ENCODE data around the gene KRTAP1-4. TPM values are rescaled to one million over a fixed set of nuclear protein-coding genes. Genes with fewer than 3 reads are reported as not detected.
"Not testable (repeated sequence)": the region's sequence is repeated elsewhere in the genome, so short reads cannot be mapped to it uniquely, and the experiment has no call there.

Gene KRTAP1-4
- total RNA-seq, 2 donors from 2014 or later, result not detected

- H3K4me3 ChIP-seq, result no peak overlapping the region
- TF ChIP-seq POLR2A (IDR thresholded peaks at IDR 0.05) (no peak), POLR2AphosphoS5 (IDR thresholded peaks at IDR 0.05) (no peak)
- TF ChIP-seq, protein P1, sequence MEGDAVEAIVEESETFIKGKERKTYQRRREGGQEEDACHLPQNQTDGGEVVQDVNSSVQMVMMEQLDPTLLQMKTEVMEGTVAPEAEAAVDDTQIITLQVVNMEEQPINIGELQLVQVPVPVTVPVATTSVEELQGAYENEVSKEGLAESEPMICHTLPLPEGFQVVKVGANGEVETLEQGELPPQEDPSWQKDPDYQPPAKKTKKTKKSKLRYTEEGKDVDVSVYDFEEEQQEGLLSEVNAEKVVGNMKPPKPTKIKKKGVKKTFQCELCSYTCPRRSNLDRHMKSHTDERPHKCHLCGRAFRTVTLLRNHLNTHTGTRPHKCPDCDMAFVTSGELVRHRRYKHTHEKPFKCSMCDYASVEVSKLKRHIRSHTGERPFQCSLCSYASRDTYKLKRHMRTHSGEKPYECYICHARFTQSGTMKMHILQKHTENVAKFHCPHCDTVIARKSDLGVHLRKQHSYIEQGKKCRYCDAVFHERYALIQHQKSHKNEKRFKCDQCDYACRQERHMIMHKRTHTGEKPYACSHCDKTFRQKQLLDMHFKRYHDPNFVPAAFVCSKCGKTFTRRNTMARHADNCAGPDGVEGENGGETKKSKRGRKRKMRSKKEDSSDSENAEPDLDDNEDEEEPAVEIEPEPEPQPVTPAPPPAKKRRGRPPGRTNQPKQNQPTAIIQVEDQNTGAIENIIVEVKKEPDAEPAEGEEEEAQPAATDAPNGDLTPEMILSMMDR (IDR thresholded peaks at IDR 0.05), result no peak
- no peaks in the 10 kb centered on the region for H3K4me1 ChIP-seq (replicated peaks)
- no peak for DNase-seq (ENCODE audit: low spot score)
- no peaks in the 10 kb centered on the region for H3K9me3 ChIP-seq
- no peaks in the 10 kb centered on the region for H3K27me3 ChIP-seq (replicated peaks; ENCODE audit: insufficient read depth)
- no peaks in the 10 kb centered on the region for H3K36me3 ChIP-seq
- intact Hi-C loops (cut with DNase I), result no loop called here
- 81% methylated on average over 4 of the region's 4 CpGs for WGBS
- H3K27ac ChIP-seq, result no peak overlapping the region
Observed at GRCh38 chr17:41054025-41054424, 24.0 kb upstream of the KRTAP1-4 start.

DNA sequence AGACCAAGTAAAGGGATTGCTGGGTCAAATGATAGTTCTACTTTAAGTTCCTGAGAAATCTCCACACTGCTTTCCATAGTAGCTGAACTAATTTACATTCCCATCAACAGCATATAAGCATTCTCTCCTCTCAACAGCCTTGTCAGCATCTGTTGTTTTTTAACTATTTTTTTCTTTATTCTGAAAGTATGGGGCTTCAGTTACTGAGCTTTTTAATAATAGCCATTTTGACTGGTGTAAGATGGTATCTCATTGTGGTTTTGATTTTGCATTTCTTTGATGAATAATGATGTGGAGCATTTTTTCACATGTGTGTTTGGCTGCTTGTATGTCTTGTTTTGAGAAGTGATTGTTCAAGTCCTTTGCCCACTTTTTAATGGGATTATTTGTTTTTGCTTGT is 22.6 kb upstream of the KRTAP1-4 start:
- Histone ChIP-seq H3K4me3 (no peak overlapping the region), H3K36me3 (no peaks in the 10 kb centered on the region)

GRCh38 chr17:41049110-41049509 is 19.1 kb upstream of the KRTAP1-4 start:
- intact Hi-C loops (cut with DNase I), result no loop called here
- no peak overlapping the region for H3K27ac ChIP-seq
- H3K36me3 ChIP-seq, result no peaks in the 10 kb centered on the region
- TF ChIP-seq POLR2AphosphoS5 (IDR thresholded peaks at IDR 0.05) (no peak), POLR2A (IDR thresholded peaks at IDR 0.05) (no peak)
- TF ChIP-seq, protein P1 (IDR thresholded peaks at IDR 0.05), result no peak
- 68% methylated on average over 2 of the region's 2 CpGs for WGBS
- H3K27me3 ChIP-seq (replicated peaks; ENCODE audit: insufficient read depth), result no peaks in the 10 kb centered on the region
- no peaks in the 10 kb centered on the region for H3K4me1 ChIP-seq (replicated peaks)
- no peak overlapping the region for H3K4me3 ChIP-seq
- DNase-seq (ENCODE audit: low spot score), result no peak
- no peaks in the 10 kb centered on the region for H3K9me3 ChIP-seq

More for the DNA sequence above, 22.6 kb upstream of the KRTAP1-4 start:
- intact Hi-C loops (cut with DNase I), result no loop called here
- Histone ChIP-seq H3K27ac (no peak overlapping the region), H3K9me3 (no peaks in the 10 kb centered on the region), H3K4me1 (replicated peaks) (no peaks in the 10 kb centered on the region), H3K27me3 (replicated peaks; ENCODE audit: insufficient read depth) (no peaks in the 10 kb centered on the region)
- no peak for DNase-seq (ENCODE audit: low spot score)
- no peak for TF ChIP-seq POLR2AphosphoS5 (IDR thresholded peaks at IDR 0.05)
- TF ChIP-seq, protein P1 (IDR thresholded peaks at IDR 0.05), result no peak
- no peak for TF ChIP-seq POLR2A (IDR thresholded peaks at IDR 0.05)

DNA sequence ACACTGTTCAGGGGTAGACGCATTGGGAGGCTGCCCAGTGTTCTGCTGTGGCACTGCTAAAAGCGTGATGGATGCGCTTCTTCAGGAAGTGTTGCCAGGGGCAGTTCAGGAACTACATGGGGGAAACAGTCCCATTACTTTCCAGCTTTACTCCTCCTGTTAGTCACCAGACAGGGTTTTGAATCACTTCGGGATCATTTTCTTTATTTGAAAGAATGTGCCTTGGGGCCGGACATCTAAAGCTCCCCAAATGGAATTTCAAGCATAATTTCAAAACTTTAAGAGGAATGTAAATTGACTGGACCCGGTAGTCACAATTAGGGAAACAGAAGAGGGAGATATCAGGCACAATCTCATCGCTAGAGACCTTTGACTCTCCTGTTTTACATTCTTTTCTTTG is 18.4 kb upstream of the KRTAP1-4 start:
- 69% methylated on average over 7 of the region's 7 CpGs for WGBS
- DNase-seq (ENCODE audit: low spot score), result no peak
- no peak for TF ChIP-seq POLR2AphosphoS5 (IDR thresholded peaks at IDR 0.05)
- TF ChIP-seq, protein P1 (IDR thresholded peaks at IDR 0.05), result no peak
- no peak for TF ChIP-seq POLR2A (IDR thresholded peaks at IDR 0.05)
- no peaks in the 10 kb centered on the region for H3K4me1 ChIP-seq (replicated peaks)
- H3K27me3 ChIP-seq (replicated peaks; ENCODE audit: insufficient read depth), result no peaks in the 10 kb centered on the region
- H3K36me3 ChIP-seq, result no peaks in the 10 kb centered on the region
- H3K27ac ChIP-seq, result no peak overlapping the region
- H3K9me3 ChIP-seq, result no peaks in the 10 kb centered on the region
- intact Hi-C loops (cut with DNase I), result no loop called here
- no peak overlapping the region for H3K4me3 ChIP-seq

DNA sequence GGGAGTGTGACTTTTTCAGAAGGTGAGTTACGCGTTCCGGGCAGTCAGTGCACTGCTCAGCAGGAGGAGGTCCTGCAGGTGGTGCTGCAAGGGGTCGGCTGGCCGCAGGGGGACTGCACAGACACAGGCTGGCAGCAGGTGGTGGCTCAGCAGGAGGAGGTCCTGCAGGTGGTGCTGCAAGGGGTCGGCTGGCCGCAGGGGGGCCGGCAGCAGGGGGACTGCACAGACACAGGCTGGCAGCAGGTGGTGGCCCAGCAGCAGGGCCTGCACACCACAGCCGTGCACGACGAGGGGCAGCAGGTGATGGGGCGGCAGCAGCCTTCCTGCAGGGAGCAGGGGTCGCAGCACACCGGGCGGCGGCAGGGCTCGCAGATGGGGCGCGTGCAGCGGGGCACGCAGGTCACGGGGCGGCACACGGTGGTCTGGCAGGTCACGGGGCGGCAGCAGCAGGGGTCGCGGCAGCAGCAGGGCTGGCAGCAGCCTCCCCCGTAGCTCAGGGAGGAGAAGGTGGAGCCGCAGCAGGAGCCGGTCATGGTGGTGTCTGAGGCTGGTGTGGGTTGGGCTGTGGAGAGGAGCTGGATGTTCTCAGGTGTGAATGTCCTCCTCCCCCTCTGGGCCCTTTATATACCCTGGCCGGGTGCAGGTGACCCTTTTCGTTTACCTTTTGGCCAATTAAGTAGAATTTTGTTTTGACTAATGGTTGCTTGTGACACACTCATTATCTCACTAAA is 16.9 kb upstream of the KRTAP1-4 start, which contains the start of gene KRTAP2-1:
TSS of gene KRTAP2-1 (minus strand) at position 582 of the 731 bp plus-strand sequence. CDS start at position 533, 49 bp downstream.
- H3K4me1 ChIP-seq (replicated peaks); H3K4me3 ChIP-seq; H3K27ac ChIP-seq; H3K27me3 ChIP-seq (replicated peaks; ENCODE audit: insufficient read depth); intact Hi-C loops (cut with DNase I); H3K9me3 ChIP-seq; H3K36me3 ChIP-seq; DNase-seq (ENCODE audit: low spot score): not testable (repeated sequence)
- WGBS, result 70% methylated on average over 10 of the region's 33 CpGs
